ENCODE results near the gene TRERF1.

- TF ChIP-seq POLR2A (IDR thresholded peaks at IDR 0.05; ENCODE audit: low read length) = no peak
- no peak for TF ChIP-seq GATA1 (IDR thresholded peaks at IDR 0.05; ENCODE audit: low read depth, low read length)
Observed at GRCh38 chr6:42366999-42367352, 84.8 kb downstream of the TRERF1 start.
